ENCODE data around the gene TMC8. TPM values are rescaled to one million over a fixed set of nuclear protein-coding genes. Genes with fewer than 3 reads are reported as not detected.

Gene TMC8
- total RNA-seq, 4 donors from 2014 or later = 1.2 to 40.8 (median 9.8) TPM

GRCh38 chr17:78130090-78130436, 508 bp upstream of the TMC8 start:
- peak overlapping the region in 1 of 4 donors; percentile 48 for H3K4me3 ChIP-seq
- WGBS, 2 donors (ENCODE audit: low coverage in 1 of 2) = 48% methylated on average over 5 of the region's 5 CpGs; no CpG with 5 or more reads in 1 of the 2 donors
- peaks cover 16% of the 10 kb centered on the region for H3K27me3 ChIP-seq
- peaks cover 15 to 67% (median 48%) of the 10 kb centered on the region in 4 donors for H3K4me1 ChIP-seq
- intact Hi-C loops (cut with DNase I; ENCODE audit: low total_unique reads) = no loop called here
- no peak for DNase-seq
- H3K9me3 ChIP-seq = no peaks in the 10 kb centered on the region
- no peaks in the 10 kb centered on the region for H3K36me3 ChIP-seq
- TF ChIP-seq EP300 (IDR thresholded peaks at IDR 0.05; ENCODE audit: low read depth) = no peak
- no peak for TF ChIP-seq POLR2A (IDR thresholded peaks at IDR 0.05)
- TF ChIP-seq, protein P1, sequence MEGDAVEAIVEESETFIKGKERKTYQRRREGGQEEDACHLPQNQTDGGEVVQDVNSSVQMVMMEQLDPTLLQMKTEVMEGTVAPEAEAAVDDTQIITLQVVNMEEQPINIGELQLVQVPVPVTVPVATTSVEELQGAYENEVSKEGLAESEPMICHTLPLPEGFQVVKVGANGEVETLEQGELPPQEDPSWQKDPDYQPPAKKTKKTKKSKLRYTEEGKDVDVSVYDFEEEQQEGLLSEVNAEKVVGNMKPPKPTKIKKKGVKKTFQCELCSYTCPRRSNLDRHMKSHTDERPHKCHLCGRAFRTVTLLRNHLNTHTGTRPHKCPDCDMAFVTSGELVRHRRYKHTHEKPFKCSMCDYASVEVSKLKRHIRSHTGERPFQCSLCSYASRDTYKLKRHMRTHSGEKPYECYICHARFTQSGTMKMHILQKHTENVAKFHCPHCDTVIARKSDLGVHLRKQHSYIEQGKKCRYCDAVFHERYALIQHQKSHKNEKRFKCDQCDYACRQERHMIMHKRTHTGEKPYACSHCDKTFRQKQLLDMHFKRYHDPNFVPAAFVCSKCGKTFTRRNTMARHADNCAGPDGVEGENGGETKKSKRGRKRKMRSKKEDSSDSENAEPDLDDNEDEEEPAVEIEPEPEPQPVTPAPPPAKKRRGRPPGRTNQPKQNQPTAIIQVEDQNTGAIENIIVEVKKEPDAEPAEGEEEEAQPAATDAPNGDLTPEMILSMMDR (IDR thresholded peaks at IDR 0.05) = no peak
- TF ChIP-seq POLR2AphosphoS5 (IDR thresholded peaks at IDR 0.05) = no peak
- peak overlapping the region; percentile 88 to 91 (median 90) for H3K27ac ChIP-seq
- in situ Hi-C loops (cut with MboI; ENCODE audit: low pct_ligation_motif_present in 1 of 4, low pct_unique_long_range_greater_than_20kb in 1 of 4, low sequenced_read_pairs in 3 of 4) = no loop called here

- 36% methylated on average over 10 of the region's 74 CpGs; no CpG with 5 or more reads in 1 of the 2 donors for WGBS, 2 donors (ENCODE audit: low coverage in 1 of 2)
- intact Hi-C loops (cut with DNase I; ENCODE audit: low total_unique reads) = no loop called here
- DNase-seq = peak; percentile 32
- H3K27ac ChIP-seq = peak overlapping the region; percentile 88 to 91 (median 90)
- peak overlapping the region; percentile 7 to 48 (median 25) for H3K4me3 ChIP-seq
- TF ChIP-seq, protein P1 (IDR thresholded peaks at IDR 0.05) = no peak
- TF ChIP-seq POLR2AphosphoS5 (IDR thresholded peaks at IDR 0.05) = no peak
- TF ChIP-seq POLR2A (IDR thresholded peaks at IDR 0.05) = no peak
- peaks cover 15 to 53% (median 44%) of the 10 kb centered on the region in 4 donors for H3K4me1 ChIP-seq
- no peaks in the 10 kb centered on the region for H3K36me3 ChIP-seq
- in situ Hi-C loops (cut with MboI; ENCODE audit: low pct_ligation_motif_present in 1 of 4, low pct_unique_long_range_greater_than_20kb in 1 of 4, low sequenced_read_pairs in 3 of 4) = no loop called here
- no peaks in the 10 kb centered on the region for H3K9me3 ChIP-seq
- peaks cover 16% of the 10 kb centered on the region for H3K27me3 ChIP-seq
Observed at GRCh38 chr17:78131172-78132083, 857 bp downstream of the TMC8 start.

GRCh38 chr17:78132084-78132676, 1.6 kb downstream of the TMC8 start:
- Histone ChIP-seq H3K27me3 (peaks cover 16% of the 10 kb centered on the region), H3K36me3 (no peaks in the 10 kb centered on the region), H3K27ac (peak overlapping the region; percentile 88 to 91 (median 90)), H3K9me3 (no peaks in the 10 kb centered on the region), H3K4me3 (peak overlapping the region in 3 of 4 donors; percentile 7 to 48 (median 33)), H3K4me1 (peaks cover 15 to 46% (median 38%) of the 10 kb centered on the region in 4 donors)
- in situ Hi-C loops (cut with MboI; ENCODE audit: low pct_ligation_motif_present in 1 of 4, low pct_unique_long_range_greater_than_20kb in 1 of 4, low sequenced_read_pairs in 3 of 4) = no loop called here
- 13% methylated on average over 15 of the region's 38 CpGs; no CpG with 5 or more reads in 1 of the 2 donors for WGBS, 2 donors (ENCODE audit: low coverage in 1 of 2)
- peak; percentile 83 for DNase-seq
- TF ChIP-seq POLR2AphosphoS5 (IDR thresholded peaks at IDR 0.05) = peak in 2 of 3 donors; percentile 32 to 46
- no peak for TF ChIP-seq POLR2A (IDR thresholded peaks at IDR 0.05)
- intact Hi-C loops (cut with DNase I; ENCODE audit: low total_unique reads) = no loop called here

GRCh38 chr17:78132767-78133178, 2.2 kb downstream of the TMC8 start:
- DNase-seq = no peak
- no peaks in the 10 kb centered on the region for H3K9me3 ChIP-seq
- H3K36me3 ChIP-seq = no peaks in the 10 kb centered on the region
- peak overlapping the region; percentile 88 to 91 (median 90) for H3K27ac ChIP-seq
- H3K27me3 ChIP-seq = peaks cover 16% of the 10 kb centered on the region
- H3K4me1 ChIP-seq = peaks cover 15 to 46% (median 33%) of the 10 kb centered on the region in 4 donors
- intact Hi-C loops (cut with DNase I; ENCODE audit: low total_unique reads) = no loop called here
- WGBS, 2 donors (ENCODE audit: low coverage in 1 of 2) = 72% methylated on average over 9 of the region's 9 CpGs; no CpG with 5 or more reads in 1 of the 2 donors
- in situ Hi-C loops (cut with MboI; ENCODE audit: low pct_ligation_motif_present in 1 of 4, low pct_unique_long_range_greater_than_20kb in 1 of 4, low sequenced_read_pairs in 3 of 4) = no loop called here
- H3K4me3 ChIP-seq = peak overlapping the region in 1 of 4 donors; percentile 48
- TF ChIP-seq POLR2A (IDR thresholded peaks at IDR 0.05) (no peak), EP300 (IDR thresholded peaks at IDR 0.05; ENCODE audit: low read depth) (no peak)

Data from transverse colon (tissue), 4 donors.